B cell (primary cell): Measurements from ENCODE around the gene TADA2A. TPM values are rescaled to one million over a fixed set of nuclear protein-coding genes. Genes with fewer than 3 reads are reported as not detected.

Experiments
- ATAC-seq: fragments of 200-7000 bp; cut with Tn5 transposase; one replicate; pipeline ENCODE4 v1.10.0; 2021; ENCODE audit warnings: low read depth, mild to moderate bottlenecking, moderate number of reproducible peaks, moderate library complexity
- CTCF ChIA-PET: fragments of 350-600 bp; sonication (Branson Sonifier 250); formaldehyde crosslinking; loops from one replicate; lab custom pipeline; 2021; ENCODE audit warnings: antibody characterized with exemption, inconsistent platforms; lab: Charles Lee
- POLR2A ChIA-PET: fragments of 350-600 bp; sonication (Branson Sonifier 250); formaldehyde crosslinking; loops from one replicate; lab custom pipeline; 2021; ENCODE audit warnings: antibody characterized with exemption; lab: Charles Lee
- DNase-seq: peaks from one replicate; pipeline ENCODE4 v3.0.0; 2013
- H2AFZ ChIP-seq: 2 replicates; pipeline ENCODE4 v1.6.1; 2012; ENCODE audit warnings: mild to moderate bottlenecking, low read depth, low read length; ENCODE audit not compliant: insufficient read depth, poor library complexity, severe bottlenecking
- H3K27ac ChIP-seq, 2 donors: 1 replicate in 1 of 2; 2 replicates in 1 of 2; pipeline ENCODE4 v1.5.1; 2012 to 2013; ENCODE audit warnings: low read length in 2 of 2, mild to moderate bottlenecking in 2 of 2, moderate library complexity in 1 of 2
- H3K27me3 ChIP-seq, 4 experiments: fragments of 200-600 bp in 1 of 4; sonication (generic) in 1 of 4; replicated peaks in 1 of 4; 1 replicate in 2 of 4; 2 replicates in 2 of 4; pipeline versions ENCODE4 v1.6.1 to v1.7.0; 2013 to 2016; ENCODE audit warnings: low read length in 3 of 4, mild to moderate bottlenecking in 2 of 4, mixed read lengths in 1 of 4, moderate library complexity in 1 of 4; ENCODE audit not compliant: insufficient read depth in 4 of 4, control insufficient read depth in 3 of 4; ENCODE audit errors: control extremely low read depth in 1 of 4
- H3K36me3 ChIP-seq, 2 experiments: replicated peaks in 1 of 2; 1 replicate in 1 of 2; 2 replicates in 1 of 2; pipeline versions ENCODE4 v1.6.1 to v1.7.1; 2013; ENCODE audit warnings: low read length in 1 of 2; ENCODE audit not compliant: insufficient read depth in 2 of 2, control insufficient read depth in 1 of 2; ENCODE audit errors: control extremely low read depth in 1 of 2, extremely low read depth in 1 of 2
- H3K4me1 ChIP-seq, 2 donors: fragments of 200-600 bp in 1 of 2; sonication (generic) in 1 of 2; 1 replicate in 1 of 2; 2 replicates in 1 of 2; pipeline versions ENCODE4 v1.5.1 to v1.6.1; 2013 to 2017; ENCODE audit warnings: low read length in 2 of 2; ENCODE audit not compliant: control insufficient read depth in 2 of 2, insufficient read depth in 2 of 2
- H3K4me2 ChIP-seq: replicated peaks from 2 replicates; pipeline ENCODE3; 2012; ENCODE audit warnings: mild to moderate bottlenecking, low read depth, low read length; ENCODE audit not compliant: poor library complexity, severe bottlenecking
- H3K4me3 ChIP-seq, 5 experiments: fragments of 200-600 bp in 1 of 5; sonication (generic) in 1 of 5; 1 replicate in 3 of 5; 2 replicates in 2 of 5; pipeline versions ENCODE4 v1.5.1 to v1.7.0; 2011 to 2016; ENCODE audit warnings: low read length in 4 of 5, mild to moderate bottlenecking in 4 of 5, low read depth in 2 of 5, control low read depth in 1 of 5, moderate library complexity in 1 of 5; ENCODE audit not compliant: insufficient read depth in 1 of 5; ENCODE audit errors: control extremely low read depth in 1 of 5, extremely low read depth in 1 of 5
- H3K79me2 ChIP-seq: fragments of 200-600 bp; sonication (generic); one replicate; pipeline ENCODE4 v1.6.0; 2016; ENCODE audit warnings: low read length; ENCODE audit not compliant: control insufficient read depth, insufficient read depth
- H3K9ac ChIP-seq: fragments of 200-600 bp; sonication (generic); 2 replicates; pipeline ENCODE4 v1.6.1; 2017; ENCODE audit warnings: mild to moderate bottlenecking, low read length, moderate library complexity
- H3K9me3 ChIP-seq, 3 donors: one replicate each; pipeline versions ENCODE4 v1.6.1 to v1.7.1; 2013; ENCODE audit warnings: low read length in 2 of 3; ENCODE audit not compliant: control insufficient read depth in 2 of 3, insufficient read depth in 1 of 3; ENCODE audit errors: control extremely low read depth in 1 of 3
- H4K20me1 ChIP-seq: 2 replicates; pipeline ENCODE4 v1.6.0; 2012; ENCODE audit warnings: mild to moderate bottlenecking, low read length; ENCODE audit not compliant: insufficient read depth, control insufficient read depth, poor library complexity, severe bottlenecking
- H3K27ac Mint-ChIP-seq: one replicate; pipeline ENCODE4 v1.8.0; 2021; ENCODE audit warnings: mixed read lengths
- H3K27me3 Mint-ChIP-seq: one replicate; pipeline ENCODE4 v1.8.0; 2021; ENCODE audit warnings: mixed read lengths
- H3K4me1 Mint-ChIP-seq: one replicate; pipeline ENCODE4 v1.8.0; 2021; ENCODE audit warnings: mixed read lengths
- H3K4me3 Mint-ChIP-seq: one replicate; pipeline ENCODE4 v1.8.0; 2021; ENCODE audit warnings: mixed read lengths
- H3K9me3 Mint-ChIP-seq: one replicate; pipeline ENCODE4 v1.8.0; 2022; ENCODE audit warnings: mixed read lengths; ENCODE audit not compliant: insufficient read depth
- CTCF ChIP-seq: fragments of 200-600 bp; IDR thresholded peaks from one replicate; pipeline ENCODE4 v1.8.0; 2022; ENCODE audit warnings: antibody characterized with exemption, mild to moderate bottlenecking
- EZH2 ChIP-seq: IDR thresholded peaks from 2 replicates; pipeline ENCODE4 v1.6.1; 2012; ENCODE audit warnings: borderline replicate concordance, low read depth, mild to moderate bottlenecking, moderate library complexity, low read length; ENCODE audit not compliant: insufficient read depth, poor library complexity, severe bottlenecking
- WGBS: methylation state at CpG from one replicate; pipeline ENCODE4 v1.1.5; 2013; ENCODE audit warnings: missing lambda C conversion rate; ENCODE audit not compliant: insufficient coverage; 5-methylcytosine and 5-hydroxymethylcytosine counted together
- intact Hi-C: fragments of 100-400 bp; cut with micrococcal nuclease; formaldehyde crosslinking; loops from one replicate; pipeline ENCODE4 v1.10.0; 2022
- polyA plus RNA-seq: library from polyadenylated mRNA; depleted of rRNA; stranded (reverse); fragments of >200 nt; gene quantifications from 2 replicates; pipeline ENCODE4 v1.2.3, GENCODE V29; 2012
- total RNA-seq, 2 donors: library from RNA; stranded (reverse); fragments of 120-200 nt in 1 of 2; gene quantifications; 1 replicate in 1 of 2; 2 replicates in 1 of 2; pipeline versions ENCODE4 v1.2.3 to v1.2.4, GENCODE V29; 2013 to 2022

The TADA2A gene
- total and polyA plus RNA-seq, 2 donors (not counting 1 experiment from before 2014, with no cell fraction given), result 10.9 to 43.3 TPM

GRCh38 chr17:37446027-37446426 is 39.3 kb downstream of the TADA2A start:
- Histone ChIP-seq H3K27ac (no peak overlapping the region), H3K4me1 (peaks cover 5 to 6% of the 10 kb centered on the region in 2 donors), H3K4me2 (no peak overlapping the region), H3K27me3 (no peaks in the 10 kb centered on the region), H3K4me3 (no peak overlapping the region), H3K36me3 (peaks cover 11 to 46% of the 10 kb centered on the region in 2 experiments), H4K20me1 (no peaks in the 10 kb centered on the region), H2AFZ (no peak overlapping the region), H3K9me3 (no peaks in the 10 kb centered on the region), H3K9ac (no peak overlapping the region), H3K79me2 (no peaks in the 10 kb centered on the region)
- H3K27ac Mint-ChIP-seq, result no peak overlapping the region
- ChIA-PET POLR2A (no interaction called here), CTCF (no interaction called here)
- no peak for DNase-seq
- no peak for ATAC-seq
- TF ChIP-seq EZH2 (no peak), CTCF (no peak)
- H3K9me3 Mint-ChIP-seq, result no peaks in the 10 kb centered on the region
- no peaks in the 10 kb centered on the region for H3K27me3 Mint-ChIP-seq
- H3K4me3 Mint-ChIP-seq, result no peak overlapping the region
- H3K4me1 Mint-ChIP-seq, result peaks cover 7% of the 10 kb centered on the region
- WGBS, result no CpG with 5 or more reads among the region's 4 CpGs
- intact Hi-C loops, result no loop called here

GRCh38 chr17:37447641-37448040 is 41.0 kb downstream of the TADA2A start:
- no peaks in the 10 kb centered on the region for H3K4me1 Mint-ChIP-seq
- ATAC-seq, result no peak
- Histone ChIP-seq H3K36me3 (peaks cover 11 to 37% of the 10 kb centered on the region in 2 experiments), H3K27ac (no peak overlapping the region), H4K20me1 (no peaks in the 10 kb centered on the region), H3K9me3 (no peaks in the 10 kb centered on the region), H3K79me2 (no peaks in the 10 kb centered on the region), H3K27me3 (no peaks in the 10 kb centered on the region), H3K4me1 (no peaks in the 10 kb centered on the region), H3K4me3 (no peak overlapping the region), H3K9ac (no peak overlapping the region), H2AFZ (no peak overlapping the region), H3K4me2 (no peak overlapping the region)
- WGBS, result 100% methylated on average over 1 of the region's 1 CpG
- ChIA-PET CTCF (no interaction called here), POLR2A (no interaction called here)
- no peak overlapping the region for H3K27ac Mint-ChIP-seq
- intact Hi-C loops, result no loop called here
- H3K4me3 Mint-ChIP-seq, result no peak overlapping the region
- no peaks in the 10 kb centered on the region for H3K27me3 Mint-ChIP-seq
- TF ChIP-seq EZH2 (no peak), CTCF (no peak)
- DNase-seq, result no peak
- H3K9me3 Mint-ChIP-seq, result no peaks in the 10 kb centered on the region
